NOMO-1 (cell line): ENCODE results near the gene PPP1R9A.

Source experiments
- DNase-seq, 2 experiments: peaks; one replicate each; lab custom pipeline; 2025; ENCODE audit not compliant: unreplicated experiment in 2 of 2; lab: John Stamatoyannopoulos, UW

PPP1R9A gene

GRCh38 chr7:95092324-95092723, 184.9 kb downstream of the PPP1R9A start:
- no peak for DNase-seq

- no peak for DNase-seq
Measured at GRCh38 chr7:95095259-95095965, 188.0 kb downstream of the PPP1R9A start.

DNA sequence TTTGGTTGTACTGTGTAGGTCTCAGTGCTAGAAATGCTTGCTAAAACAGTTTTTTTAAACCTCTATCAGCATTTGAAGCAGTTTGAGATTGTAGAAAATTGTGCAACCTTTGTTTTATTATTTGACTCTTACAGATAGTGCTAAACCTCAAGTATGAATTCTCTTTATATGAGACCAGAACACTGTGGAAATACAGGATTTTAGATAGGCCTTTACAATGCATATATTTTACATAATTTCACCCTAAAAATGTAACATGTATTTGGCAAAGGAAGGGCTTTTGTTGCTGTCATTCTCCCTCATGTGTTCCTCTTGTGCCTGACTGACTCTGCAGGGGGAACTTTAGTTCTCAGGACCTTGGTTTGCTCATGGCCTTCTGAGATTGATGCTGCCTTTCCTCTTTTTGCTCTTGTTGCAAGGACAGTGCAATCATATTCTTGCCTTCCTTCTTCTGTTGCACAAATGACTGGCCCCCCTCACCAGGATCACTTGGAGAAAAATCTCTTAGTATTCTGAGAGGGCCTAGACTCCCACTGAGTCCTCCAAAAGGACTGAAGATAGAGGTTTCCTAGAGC, 188.7 kb downstream of the PPP1R9A start:
- no peak for DNase-seq

DNA sequence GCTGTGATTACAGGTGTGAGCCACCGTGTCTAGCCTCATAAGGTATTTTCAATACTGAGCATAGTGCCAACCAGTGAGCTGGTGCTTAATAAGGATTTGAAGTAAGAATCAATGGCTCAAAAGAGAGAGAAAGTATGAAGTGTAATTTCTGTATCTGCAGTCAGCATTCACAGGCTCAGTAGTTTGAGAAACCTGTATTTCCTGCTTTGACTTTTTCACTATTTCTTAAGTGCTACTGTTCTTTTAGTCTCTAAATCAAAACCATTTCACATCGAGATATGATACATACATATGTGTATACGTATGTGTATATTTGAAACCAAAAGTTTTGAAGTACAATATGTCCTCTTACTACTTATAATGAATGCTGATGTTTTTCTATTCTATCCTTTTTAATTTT, 189.9 kb downstream of the PPP1R9A start:
- DNase-seq = no peak

- DNase-seq = no peak
Measured at GRCh38 chr7:95097851-95098250, 190.5 kb downstream of the PPP1R9A start.

GRCh38 chr7:95099106-95099505, 191.7 kb downstream of the PPP1R9A start:
- no peak for DNase-seq

GRCh38 chr7:95101422-95101821, 194.0 kb downstream of the PPP1R9A start:
- DNase-seq = no peak

GRCh38 chr7:95102662-95103061, 195.3 kb downstream of the PPP1R9A start:
- no peak for DNase-seq

GRCh38 chr7:95104739-95105138, 197.3 kb downstream of the PPP1R9A start:
- DNase-seq = no peak

DNA sequence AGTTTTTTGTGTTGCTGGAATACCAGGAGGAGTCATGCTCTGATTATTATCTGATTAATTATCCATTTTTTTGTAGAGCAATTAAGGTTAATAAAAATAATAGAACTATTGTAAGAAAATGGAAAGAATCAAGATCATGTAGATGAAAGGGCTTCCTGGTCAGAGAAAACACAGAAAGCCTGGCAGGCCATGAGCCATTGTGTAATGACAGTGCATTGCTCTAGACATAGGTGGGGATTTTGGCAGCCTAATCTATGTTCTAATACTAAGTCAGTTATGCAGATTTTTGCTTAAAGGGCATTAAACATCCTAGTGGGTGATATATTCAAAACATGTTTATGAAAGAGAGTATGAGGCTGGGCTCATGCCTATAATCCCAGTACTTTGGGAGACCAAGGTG, 198.2 kb downstream of the PPP1R9A start:
- DNase-seq = no peak

DNA sequence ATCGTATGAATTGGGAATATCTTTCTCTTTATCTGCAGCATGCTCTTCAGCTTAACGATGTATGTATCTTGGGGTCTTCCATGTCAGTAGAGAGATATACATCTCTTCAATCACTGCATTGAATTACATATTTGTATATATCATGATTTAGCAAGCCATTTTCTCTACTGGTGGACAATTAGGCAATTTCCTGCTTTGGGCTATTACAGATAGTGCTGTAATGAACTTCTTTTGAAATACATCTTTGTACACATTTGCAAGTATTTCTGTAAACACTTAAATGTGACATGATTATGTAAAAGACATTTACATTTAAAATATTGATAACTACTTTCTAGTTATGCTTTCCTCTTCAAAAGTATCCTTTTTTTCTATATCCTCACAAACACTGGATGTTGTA, 199.0 kb downstream of the PPP1R9A start:
- no peak for DNase-seq

DNA sequence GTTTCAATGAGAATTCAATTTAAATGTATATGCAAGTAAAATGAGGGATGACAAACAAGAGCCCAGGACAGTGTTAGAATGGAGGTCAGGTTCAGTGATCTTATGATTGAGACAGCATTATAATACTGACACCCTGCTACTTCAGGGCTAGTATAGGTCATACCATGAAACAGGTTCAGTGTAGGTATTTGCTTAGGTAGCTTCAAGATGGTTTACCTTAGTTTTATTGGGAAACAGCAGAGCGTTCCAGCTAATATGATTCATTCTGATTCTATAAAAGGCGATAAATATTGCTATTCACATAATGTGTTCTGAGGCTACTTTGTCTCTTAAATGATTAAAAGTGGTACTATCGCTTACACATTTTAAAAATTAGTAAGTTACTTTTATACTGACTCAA, 203.3 kb downstream of the PPP1R9A start:
- DNase-seq = no peak

- no peak for DNase-seq
Measured at GRCh38 chr7:95113590-95113989, 206.2 kb downstream of the PPP1R9A start.

DNA sequence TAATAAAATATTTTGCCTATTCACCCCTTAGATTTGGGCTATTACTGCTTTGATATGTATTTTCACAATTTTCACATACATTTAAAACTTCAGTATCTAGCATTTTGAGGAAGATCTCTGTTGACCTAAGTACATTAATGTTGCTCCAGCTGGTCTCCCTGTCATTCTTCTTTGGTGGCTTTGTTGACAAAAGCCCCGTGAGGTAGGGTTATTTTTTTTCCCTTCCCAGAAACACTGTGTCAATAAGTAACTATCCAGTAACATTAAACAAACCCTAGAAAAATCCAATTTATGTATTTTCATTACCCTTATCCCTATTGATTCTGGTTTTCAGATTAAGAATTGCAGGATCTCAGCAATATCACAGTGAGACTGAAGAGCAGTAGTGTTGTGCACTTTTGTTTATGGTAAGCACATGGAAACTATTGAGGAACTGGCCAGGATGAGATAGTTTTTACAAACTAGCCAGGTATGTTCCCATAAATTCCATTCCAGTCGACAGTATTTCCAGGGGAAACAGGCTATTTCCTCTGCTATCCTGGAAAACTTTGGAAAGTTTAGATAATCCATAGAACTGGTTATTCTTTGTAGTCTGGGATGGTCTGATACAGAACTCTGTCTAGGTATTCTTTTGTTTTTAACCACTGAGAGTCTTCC, 218.8 kb downstream of the PPP1R9A start:
- DNase-seq = no peak

DNA sequence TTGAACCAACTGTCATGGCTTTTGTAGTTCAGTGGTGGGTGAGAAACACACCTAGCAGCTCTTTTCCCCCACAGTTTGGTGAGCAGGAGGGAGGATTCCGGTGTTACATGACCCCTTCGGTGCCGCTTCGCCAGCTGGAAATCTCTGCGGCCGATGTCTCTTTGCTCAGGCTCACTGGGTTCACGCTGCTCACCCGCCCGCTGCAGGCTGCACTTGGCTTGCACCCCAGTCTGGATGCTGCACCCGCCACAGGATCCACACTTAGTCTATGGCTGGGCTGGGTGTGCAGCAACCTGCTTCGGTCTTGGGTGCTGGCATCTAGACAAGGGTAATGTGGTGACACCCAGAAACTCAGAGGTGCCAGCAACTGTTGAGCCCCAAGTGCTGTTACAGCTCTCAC, 225.1 kb downstream of the PPP1R9A start:
- no peak for DNase-seq

- DNase-seq = peak in 1 of 2 experiments; percentile 37
Measured at GRCh38 chr7:95139922-95140321, 232.5 kb downstream of the PPP1R9A start.

DNA sequence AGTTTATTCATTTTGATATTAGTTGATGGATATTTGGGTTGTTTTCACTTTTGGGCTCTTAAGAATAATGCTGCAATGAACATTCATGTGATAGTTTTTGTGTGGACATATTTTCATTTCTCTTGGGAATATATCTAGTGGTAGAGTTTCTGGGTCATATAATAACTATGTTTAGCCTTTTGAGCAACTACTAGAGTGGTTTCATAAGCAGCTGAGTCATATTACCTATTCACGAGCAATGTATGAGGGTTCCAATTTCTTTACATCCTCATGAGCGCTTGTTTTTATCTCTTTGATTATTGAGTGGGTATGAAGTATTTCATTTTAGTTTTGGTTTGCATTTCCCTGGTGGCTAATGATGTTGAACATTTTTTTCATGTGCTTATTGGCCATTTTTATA, 234.4 kb downstream of the PPP1R9A start:
- DNase-seq = no peak

GRCh38 chr7:95144256-95144655, 236.9 kb downstream of the PPP1R9A start:
- no peak for DNase-seq

DNA sequence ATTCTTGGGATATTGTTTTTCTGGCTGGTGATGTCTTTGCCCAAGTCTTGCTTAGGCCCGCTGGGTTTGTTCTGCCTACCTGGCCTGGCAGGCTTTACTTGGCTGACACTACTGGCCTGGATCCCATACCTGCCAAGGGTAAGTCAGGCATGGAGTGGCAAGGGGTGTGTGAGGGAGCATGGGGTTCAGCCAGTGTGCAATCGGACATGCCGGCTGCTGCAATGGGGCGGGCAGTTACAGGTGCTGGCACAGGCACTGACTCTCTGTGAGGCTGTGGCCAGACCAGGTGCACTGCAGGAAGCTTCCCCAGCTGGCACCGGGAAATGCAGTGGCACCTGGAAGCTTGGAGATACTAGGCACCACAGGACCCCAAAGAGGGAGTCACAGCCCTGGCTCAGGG, 248.6 kb downstream of the PPP1R9A start:
- DNase-seq = no peak

DNA sequence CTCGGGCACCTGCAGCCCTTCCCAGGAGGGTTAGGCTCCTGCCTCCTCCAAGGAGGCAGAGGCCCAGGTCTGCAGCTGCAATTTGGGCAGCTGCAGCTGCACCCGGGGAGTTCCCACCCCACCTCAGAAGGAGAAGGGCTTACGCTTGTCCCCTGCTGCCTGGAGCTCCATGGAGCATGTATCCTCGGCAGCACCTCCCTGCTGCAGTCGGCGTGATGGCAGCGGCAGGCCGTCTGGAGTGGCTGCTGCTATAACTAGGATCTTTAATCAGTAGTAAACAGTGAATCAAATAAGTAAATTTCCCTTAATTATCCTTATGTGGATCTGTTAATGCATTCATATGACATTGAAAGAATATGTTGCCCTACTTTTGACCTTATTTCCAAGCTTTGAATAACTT, 250.0 kb downstream of the PPP1R9A start:
- no peak for DNase-seq

DNA sequence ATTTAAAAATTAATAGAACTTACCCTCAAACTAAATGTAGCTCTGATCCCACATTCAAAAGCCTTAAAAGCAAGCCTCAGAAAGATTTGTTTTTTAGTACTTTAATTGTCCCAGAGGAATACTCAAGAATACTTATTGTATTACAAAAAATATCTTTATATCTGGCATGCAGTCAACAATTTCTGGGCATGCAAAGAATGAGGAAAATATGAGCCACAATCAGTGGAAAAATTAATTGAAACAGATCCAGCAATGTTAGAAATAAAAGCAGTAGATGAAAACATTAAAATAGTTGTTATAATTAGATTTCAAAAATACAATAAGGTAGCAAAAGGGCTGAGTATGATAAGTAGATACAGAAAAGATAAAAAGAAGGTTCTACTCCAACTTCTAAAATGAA, 262.3 kb downstream of the PPP1R9A start:
- DNase-seq = no peak

DNA sequence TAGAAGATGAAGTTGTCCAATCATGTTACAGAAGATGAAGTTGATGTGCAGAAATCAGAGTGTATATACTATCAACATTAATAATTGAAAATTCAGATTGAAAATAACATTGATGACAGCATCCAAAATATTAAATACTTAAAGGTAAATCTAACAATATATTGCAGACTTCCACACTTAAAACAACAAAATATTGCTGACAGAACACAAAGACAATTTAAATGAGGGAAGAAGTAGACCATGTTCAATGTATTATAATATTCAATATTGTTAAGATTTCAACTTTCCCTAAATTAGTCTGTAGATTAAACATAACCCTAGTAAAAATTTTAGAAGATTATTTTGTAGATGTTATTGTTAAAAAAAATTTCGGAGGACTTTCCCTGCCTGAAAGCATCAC, 265.0 kb downstream of the PPP1R9A start:
- DNase-seq = no peak
